Measurements from ENCODE around the gene SLC7A5.

DNA sequence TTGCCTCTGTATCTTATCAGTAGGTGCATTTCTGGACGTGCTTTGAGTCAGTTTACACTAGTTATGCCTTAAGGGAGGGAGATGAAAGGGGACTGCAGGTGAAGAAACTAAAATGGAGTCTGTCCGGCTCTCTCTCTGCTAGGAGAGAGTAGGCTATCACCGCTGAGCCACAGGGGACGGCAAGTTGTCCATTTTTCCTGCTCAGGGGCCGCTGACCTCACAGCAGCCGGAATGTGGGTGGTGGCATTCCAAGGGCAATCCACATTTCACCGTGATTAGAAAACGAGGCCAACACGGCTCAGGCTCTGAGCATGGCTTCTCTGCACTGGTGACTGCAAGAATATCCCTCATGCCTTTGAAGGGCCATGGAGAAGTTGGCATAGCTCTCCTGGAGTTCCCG is 84.5 kb downstream of the SLC7A5 start:
- TF ChIP-seq, protein P1, sequence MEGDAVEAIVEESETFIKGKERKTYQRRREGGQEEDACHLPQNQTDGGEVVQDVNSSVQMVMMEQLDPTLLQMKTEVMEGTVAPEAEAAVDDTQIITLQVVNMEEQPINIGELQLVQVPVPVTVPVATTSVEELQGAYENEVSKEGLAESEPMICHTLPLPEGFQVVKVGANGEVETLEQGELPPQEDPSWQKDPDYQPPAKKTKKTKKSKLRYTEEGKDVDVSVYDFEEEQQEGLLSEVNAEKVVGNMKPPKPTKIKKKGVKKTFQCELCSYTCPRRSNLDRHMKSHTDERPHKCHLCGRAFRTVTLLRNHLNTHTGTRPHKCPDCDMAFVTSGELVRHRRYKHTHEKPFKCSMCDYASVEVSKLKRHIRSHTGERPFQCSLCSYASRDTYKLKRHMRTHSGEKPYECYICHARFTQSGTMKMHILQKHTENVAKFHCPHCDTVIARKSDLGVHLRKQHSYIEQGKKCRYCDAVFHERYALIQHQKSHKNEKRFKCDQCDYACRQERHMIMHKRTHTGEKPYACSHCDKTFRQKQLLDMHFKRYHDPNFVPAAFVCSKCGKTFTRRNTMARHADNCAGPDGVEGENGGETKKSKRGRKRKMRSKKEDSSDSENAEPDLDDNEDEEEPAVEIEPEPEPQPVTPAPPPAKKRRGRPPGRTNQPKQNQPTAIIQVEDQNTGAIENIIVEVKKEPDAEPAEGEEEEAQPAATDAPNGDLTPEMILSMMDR (IDR thresholded peaks at IDR 0.05; ENCODE audit: low read length), result no peak
- no peak for TF ChIP-seq EZH2 (IDR thresholded peaks at IDR 0.05; ENCODE audit: borderline replicate concordance, low read length)
